Right lobe of liver (tissue), 6 donors: Measurements from ENCODE around the gene SEMA4G. TPM values are rescaled to one million over a fixed set of nuclear protein-coding genes. Genes with fewer than 3 reads are reported as not detected.

Source experiments
- ATAC-seq, 4 donors: fragments of 200-7000 bp; cut with Tn5 transposase; one replicate each; pipeline ENCODE4 v1.9.1; 2020; ENCODE audit warnings: mild to moderate bottlenecking in 4 of 4, moderate library complexity in 4 of 4
- DNase-seq, 3 donors: peaks; one replicate each; pipeline ENCODE4 v3.0.0-alpha.2; 2020
- H3K27ac ChIP-seq, 3 donors: fragments of 200-600 bp; one replicate each; pipeline ENCODE4 v1.8.0; 2022
- H3K27me3 ChIP-seq, 2 donors: fragments of 200-600 bp; one replicate each; pipeline ENCODE4 v1.8.0; 2022
- H3K36me3 ChIP-seq, 4 donors: fragments of 200-600 bp; sonication (generic) in 1 of 4; one replicate each; pipeline versions ENCODE4 v1.5.1 to v1.8.0; 2017 to 2022; ENCODE audit warnings: control low read depth in 1 of 4
- H3K4me1 ChIP-seq, 4 donors: fragments of 200-600 bp; sonication (generic) in 1 of 4; one replicate each; pipeline versions ENCODE4 v1.5.1 to v1.8.0; 2017 to 2022; ENCODE audit warnings: control low read depth in 1 of 4
- H3K4me3 ChIP-seq, 3 donors: fragments of 200-600 bp; one replicate each; pipeline ENCODE4 v1.8.0; 2022
- H3K9me3 ChIP-seq, 4 donors: fragments of 200-600 bp; sonication (generic) in 1 of 4; one replicate each; pipeline versions ENCODE4 v1.5.1 to v1.8.0; 2017 to 2022; ENCODE audit warnings: control low read depth in 1 of 4
- POLR2A ChIP-seq: fragments of 450-650 bp; IDR thresholded peaks from one replicate; pipeline ENCODE4 v1.6.1; 2017; ENCODE audit warnings: antibody characterized with exemption, mild to moderate bottlenecking
- WGBS: methylation state at CpG from one replicate; pipeline ENCODE4 v1.1.6; 2018; ENCODE audit warnings: low coverage, low lambda C conversion rate; ENCODE audit not compliant: insufficient coverage; ENCODE audit errors: missing lambda C conversion rate; 5-methylcytosine and 5-hydroxymethylcytosine counted together
- intact Hi-C, 2 donors: fragments of 100-400 bp; cut with DNase I; formaldehyde crosslinking; loops; one replicate each; pipeline versions ENCODE4 v1.11.2 to v1.14.1; 2022
- microRNA counts: library from miRNA; unstranded; fragments of <30 nt; microRNA quantifications from one replicate; lab custom pipeline; 2016
- microRNA-seq, 2 donors: library from miRNA; unstranded; fragments of <30 nt; microRNA quantifications; one replicate each; pipeline ENCODE4, GENCODE V29; 2019 to 2020
- small RNA-seq, 2 experiments: library from RNA; depleted of rRNA; stranded (forward); fragments of <200 nt; gene quantifications; one replicate each; pipeline ENCODE3, GENCODE V24; 2016
- total RNA-seq, 6 experiments: library from RNA; depleted of rRNA in 2 of 6; stranded (reverse); fragments of >200 nt in 2 of 6; fragmentation: NEBNext Ultra II Directional in 3 of 6; extraction: Animal tissue kit (Norgen Biotek cat#: 25700) in 3 of 6; gene quantifications; one replicate each; pipeline versions ENCODE4 v1.1.0 to v1.2.4, GENCODE V29; 2016 to 2023
- TF ChIP-seq, protein P1 (sequence below), 4 donors: fragments of 200-600 bp in 3 of 4; fragments of 450-650 bp in 1 of 4; IDR thresholded peaks; one replicate each; pipeline versions ENCODE4 v1.5.1 to v1.8.0; 2016 to 2022; ENCODE audit warnings: antibody characterized with exemption in 4 of 4, mild to moderate bottlenecking in 2 of 4
- donor health status: DM: no; HTN: yes; CAD: no.
- donor health status: DM: no; HTN: no; CAD: no.
- donor health status: DM: no; HTN: no; CAD: no.
- donor health status: DM: no; HTN: yes; CAD: no.
- donor health status: DM: no; HTN: yes; CAD: no.

Gene SEMA4G
- total RNA-seq, 6 experiments from 2014 or later = 24.7 to 129 (median 38.4) TPM

DNA sequence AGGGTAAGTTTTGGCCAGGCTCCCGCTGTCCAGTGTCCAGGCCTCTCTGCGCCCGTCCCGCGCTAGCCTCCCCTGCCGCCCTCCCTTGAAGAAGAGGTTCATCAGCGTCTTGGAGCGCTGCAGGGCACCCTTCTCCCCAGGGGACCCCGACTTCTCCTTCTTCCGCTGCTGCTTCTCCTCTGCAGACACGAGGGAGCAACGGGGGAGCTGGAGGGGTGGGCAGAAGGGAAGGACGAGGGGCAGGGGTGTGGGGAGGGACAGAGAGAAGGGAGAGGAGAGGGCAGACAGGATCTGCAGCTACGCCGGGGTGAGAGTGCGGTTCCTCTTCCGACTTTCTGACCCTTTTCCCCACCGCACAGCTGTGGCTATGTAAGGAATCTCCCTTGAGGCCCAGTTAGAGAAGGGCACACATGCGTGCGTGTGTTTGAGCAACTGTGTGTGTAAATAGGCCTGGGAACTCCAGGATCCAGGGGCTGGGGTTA lies 48.9 kb downstream of the SEMA4G start:
- Histone ChIP-seq H3K36me3 (no peaks in the 10 kb centered on the region), H3K27ac (no peak overlapping the region), H3K4me1 (peaks cover 0 to 4% (median 2%) of the 10 kb centered on the region in 4 donors), H3K4me3 (no peak overlapping the region), H3K9me3 (no peaks in the 10 kb centered on the region), H3K27me3 (no peaks in the 10 kb centered on the region)
- ATAC-seq (no peak), DNase-seq (no peak)
- TF ChIP-seq, protein P1, sequence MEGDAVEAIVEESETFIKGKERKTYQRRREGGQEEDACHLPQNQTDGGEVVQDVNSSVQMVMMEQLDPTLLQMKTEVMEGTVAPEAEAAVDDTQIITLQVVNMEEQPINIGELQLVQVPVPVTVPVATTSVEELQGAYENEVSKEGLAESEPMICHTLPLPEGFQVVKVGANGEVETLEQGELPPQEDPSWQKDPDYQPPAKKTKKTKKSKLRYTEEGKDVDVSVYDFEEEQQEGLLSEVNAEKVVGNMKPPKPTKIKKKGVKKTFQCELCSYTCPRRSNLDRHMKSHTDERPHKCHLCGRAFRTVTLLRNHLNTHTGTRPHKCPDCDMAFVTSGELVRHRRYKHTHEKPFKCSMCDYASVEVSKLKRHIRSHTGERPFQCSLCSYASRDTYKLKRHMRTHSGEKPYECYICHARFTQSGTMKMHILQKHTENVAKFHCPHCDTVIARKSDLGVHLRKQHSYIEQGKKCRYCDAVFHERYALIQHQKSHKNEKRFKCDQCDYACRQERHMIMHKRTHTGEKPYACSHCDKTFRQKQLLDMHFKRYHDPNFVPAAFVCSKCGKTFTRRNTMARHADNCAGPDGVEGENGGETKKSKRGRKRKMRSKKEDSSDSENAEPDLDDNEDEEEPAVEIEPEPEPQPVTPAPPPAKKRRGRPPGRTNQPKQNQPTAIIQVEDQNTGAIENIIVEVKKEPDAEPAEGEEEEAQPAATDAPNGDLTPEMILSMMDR (IDR thresholded peaks at IDR 0.05) = no peak
- TF ChIP-seq POLR2A = no peak
- intact Hi-C loops = no loop called here
- 40% methylated on average over 2 of the region's 20 CpGs for WGBS

DNA sequence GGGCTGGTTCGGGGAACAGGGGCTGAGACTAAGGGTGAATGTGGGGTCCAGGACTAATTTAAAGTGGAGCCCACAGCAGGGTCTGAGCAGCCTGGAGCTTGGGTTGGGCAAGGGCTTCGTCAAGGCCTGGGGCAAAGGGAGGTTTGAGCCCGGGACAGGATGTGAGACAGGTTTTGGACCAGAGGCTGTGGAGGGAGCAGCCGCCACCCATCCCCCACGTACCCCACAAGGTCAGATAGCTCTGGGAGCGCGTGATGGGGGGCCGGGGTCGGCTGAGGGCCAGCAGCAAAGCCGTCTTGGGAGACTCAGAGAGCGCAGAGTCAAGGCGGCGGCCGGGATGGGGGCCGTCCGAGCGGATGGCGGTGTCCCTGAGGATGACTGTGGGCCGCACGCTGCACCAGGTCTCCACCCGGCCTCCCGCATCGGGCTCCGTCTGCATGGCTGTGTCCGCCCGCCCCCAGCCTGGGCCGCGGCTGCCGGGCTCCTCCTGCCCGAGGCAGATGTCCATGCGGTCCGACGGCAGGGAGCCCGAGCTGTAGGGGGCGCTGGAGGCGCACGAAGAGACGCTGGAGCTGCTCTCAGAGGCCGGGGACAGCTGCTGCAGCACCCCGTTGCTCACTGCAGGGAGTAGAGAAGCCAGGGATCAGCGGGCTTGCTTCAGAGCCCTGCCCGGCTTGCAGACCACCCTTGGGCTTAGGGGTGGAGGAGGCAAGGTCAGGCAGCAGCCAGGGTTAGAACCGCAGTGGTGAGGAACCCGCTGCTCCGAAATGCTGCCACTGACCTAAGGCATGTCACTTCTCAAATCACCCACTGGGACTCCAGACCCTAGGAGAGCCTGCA lies 49.5 kb downstream of the SEMA4G start:
- ATAC-seq (peak; percentile 65 to 76 (median 72)), DNase-seq (peak; percentile 67 to 78 (median 77))
- H3K27ac ChIP-seq = no peak overlapping the region
- H3K4me3 ChIP-seq = no peak overlapping the region
- H3K4me1 ChIP-seq = peaks cover 0 to 3% (median 0%) of the 10 kb centered on the region in 4 donors
- H3K36me3 ChIP-seq = no peaks in the 10 kb centered on the region
- intact Hi-C loops = no loop called here
- TF ChIP-seq, protein P1 (IDR thresholded peaks at IDR 0.05) = peak; percentile 57 to 67 (median 62)
- no peak for TF ChIP-seq POLR2A
- WGBS = 50% methylated on average over 2 of the region's 45 CpGs
- H3K9me3 ChIP-seq = no peaks in the 10 kb centered on the region
- H3K27me3 ChIP-seq = no peaks in the 10 kb centered on the region

MicroRNAs within 50 kb of the gene (microRNA counts, 767-probe panel; counts per million panel counts)
- microRNA hsa-miR-608 (lab: Ali Mortazavi, UCI) = 237 counts per million

Small RNA genes within 50 kb of the gene (microRNA-seq; reads per million reads assigned to microRNA genes)
- gene MIR608 = 0 reads per million in 2 donors

Small RNA genes within 50 kb of the gene (small RNA-seq; reads per million reads assigned to genes)
- gene MIR608 = 0 reads per million in 2 experiments

Other genes with a start within 250 kb of the SEMA4G start
- under 1 TPM in 1 of 6 experiments, not detected in 5; 0.24 TPM for gene PAX2, start 223.9 kb upstream of the SEMA4G start, total RNA-seq
- 10 to 100 TPM in 3 of 6 experiments, 1 to 10 TPM in 3; 7.1 to 14.2 (median 10.0) TPM for gene SLF2, start 56.5 kb upstream of the SEMA4G start, total RNA-seq
- 10 to 100 TPM; 37.0 to 73.5 (median 45.0) TPM for gene MRPL43, start 18.0 kb downstream of the SEMA4G start, total RNA-seq
- 1 to 10 TPM; 2.9 to 8.4 (median 4.6) TPM for gene TWNK, start 18.0 kb downstream of the SEMA4G start, total RNA-seq
- gene LZTS2, start 30.3 kb downstream of the SEMA4G start, total RNA-seq = 10 to 100 TPM in 3 of 6 experiments, 1 to 10 TPM in 3; 5.6 to 17.5 (median 11.0) TPM
- gene PDZD7, start 61.6 kb downstream of the SEMA4G start, total RNA-seq = under 1 TPM in 5 of 6 experiments, not detected in 1; 0.15 to 0.50 (median 0.20) TPM
- gene SFXN3, start 61.7 kb downstream of the SEMA4G start, total RNA-seq = 10 to 100 TPM in 2 of 6 experiments, 1 to 10 TPM in 4; 4.0 to 17.0 (median 7.6) TPM
- 1 to 10 TPM in 1 of 6 experiments, under 1 TPM in 5; 0.22 to 1.1 (median 0.57) TPM for gene KAZALD1, start 92.5 kb downstream of the SEMA4G start, total RNA-seq
- gene TLX1, start 161.8 kb downstream of the SEMA4G start, total RNA-seq = under 1 TPM; 0.12 to 0.60 (median 0.27) TPM